ENCODE results near the gene PDIK1L.

GRCh38 chr1:26079178-26079563 lies 32.5 kb upstream of the PDIK1L start:
- TF ChIP-seq POLR2A (IDR thresholded peaks at IDR 0.05) (no peak), CTCF (IDR thresholded peaks at IDR 0.05 in 8 of 11, conservative IDR thresholded peaks at IDR 0.05 in 3 of 11) (no peak)
